ENCODE data around the gene CDH13. TPM values are rescaled to one million over a fixed set of nuclear protein-coding genes. Genes with fewer than 3 reads are reported as not detected.
A peak's percentile ranks its signal among the peaks of the same experiment; 100 is the strongest.

The CDH13 gene
- total and polyA plus RNA-seq, 2 donors (not counting 1 experiment from before 2014, with no cell fraction given), result 27.6 to 96.7 TPM

DNA sequence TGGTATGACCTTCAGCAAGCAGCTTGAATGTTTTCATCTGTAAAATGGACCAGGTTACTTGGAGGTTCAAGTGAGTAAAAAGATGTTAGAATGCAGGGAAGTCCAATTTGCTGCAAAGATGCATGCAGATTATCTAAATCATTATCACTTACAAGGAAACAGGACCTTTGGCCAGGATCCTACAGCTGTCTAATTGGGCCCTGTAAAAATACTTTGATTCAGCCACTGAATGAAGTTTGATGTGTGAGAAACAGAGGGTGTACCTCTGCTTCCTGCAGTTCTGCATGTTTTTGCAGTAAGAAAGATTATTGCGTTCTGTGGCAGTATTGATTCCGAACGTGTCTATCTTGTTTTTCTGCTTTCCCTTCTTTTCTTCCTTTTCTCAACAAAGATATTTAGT is 10.2 kb downstream of the CDH13 start:
- Histone ChIP-seq H3K9ac (ENCODE audit: insufficient read depth, low read length) (no peak overlapping the region), H3K4me3 (replicated peaks in 1 of 4; ENCODE audit: control extremely low read depth in 1 of 4, insufficient read depth in 1 of 4, low read depth in 3 of 4, low read length in 4 of 4) (no peak overlapping the region), H3K4me1 (ENCODE audit: control insufficient read depth, extremely low read depth, insufficient read depth, low read length) (peaks cover 23% of the 10 kb centered on the region), H3K36me3 (ENCODE audit: control insufficient read depth, insufficient read depth, low read length) (no peaks in the 10 kb centered on the region), H3K27me3 (ENCODE audit: control insufficient read depth, insufficient read depth, low read length) (no peaks in the 10 kb centered on the region), H3K9me3 (ENCODE audit: control insufficient read depth, insufficient read depth, low read depth, low read length) (no peaks in the 10 kb centered on the region), H3K27ac (ENCODE audit: insufficient read depth, low read length) (no peak overlapping the region), H4K20me1 (ENCODE audit: control insufficient read depth, extremely low read depth, insufficient read depth, low read length) (no peaks in the 10 kb centered on the region), H3K4me2 (ENCODE audit: extremely low read depth, insufficient read depth, low read length) (no peak overlapping the region), H3K79me2 (ENCODE audit: control insufficient read depth, insufficient read depth, low read length) (peaks cover 13% of the 10 kb centered on the region), H2AFZ (ENCODE audit: low read length) (no peak overlapping the region)
- DNase-seq (ENCODE audit: low read depth in 2 of 2), result no peak
- TF ChIP-seq CTCF (conservative IDR thresholded peaks at IDR 0.05 in 1 of 2, IDR thresholded peaks at IDR 0.05 in 1 of 2; ENCODE audit: low read depth in 1 of 2, low read length in 2 of 2) (no peak), EZH2 (IDR thresholded peaks at IDR 0.05; ENCODE audit: low read length, missing control alignments) (no peak)

GRCh38 chr16:82638095-82638798 is 11.5 kb downstream of the CDH13 start:
- Histone ChIP-seq H3K27ac (ENCODE audit: insufficient read depth, low read length) (peak overlapping the region; percentile 81), H3K4me3 (replicated peaks in 1 of 4; ENCODE audit: control extremely low read depth in 1 of 4, insufficient read depth in 1 of 4, low read depth in 3 of 4, low read length in 4 of 4) (no peak overlapping the region), H3K79me2 (ENCODE audit: control insufficient read depth, insufficient read depth, low read length) (peaks cover 7% of the 10 kb centered on the region), H3K27me3 (ENCODE audit: control insufficient read depth, insufficient read depth, low read length) (no peaks in the 10 kb centered on the region), H2AFZ (ENCODE audit: low read length) (peak overlapping the region; percentile 18), H3K4me2 (ENCODE audit: extremely low read depth, insufficient read depth, low read length) (peak overlapping the region; percentile 19), H3K9ac (ENCODE audit: insufficient read depth, low read length) (no peak overlapping the region), H3K4me1 (ENCODE audit: control insufficient read depth, extremely low read depth, insufficient read depth, low read length) (peaks cover 23% of the 10 kb centered on the region), H3K9me3 (ENCODE audit: control insufficient read depth, insufficient read depth, low read depth, low read length) (no peaks in the 10 kb centered on the region), H3K36me3 (ENCODE audit: control insufficient read depth, insufficient read depth, low read length) (no peaks in the 10 kb centered on the region), H4K20me1 (ENCODE audit: control insufficient read depth, extremely low read depth, insufficient read depth, low read length) (no peaks in the 10 kb centered on the region)
- TF ChIP-seq CTCF (conservative IDR thresholded peaks at IDR 0.05 in 1 of 2, IDR thresholded peaks at IDR 0.05 in 1 of 2; ENCODE audit: low read depth in 1 of 2, low read length in 2 of 2), result no peak
- no peak for TF ChIP-seq EZH2 (IDR thresholded peaks at IDR 0.05; ENCODE audit: low read length, missing control alignments)
- DNase-seq (ENCODE audit: low read depth in 2 of 2), result peak; percentile 83 to 89

- Histone ChIP-seq H3K27ac (ENCODE audit: insufficient read depth, low read length) (peak overlapping the region; percentile 81), H3K79me2 (ENCODE audit: control insufficient read depth, insufficient read depth, low read length) (peaks cover 4% of the 10 kb centered on the region)
- TF ChIP-seq CTCF (conservative IDR thresholded peaks at IDR 0.05 in 1 of 2, IDR thresholded peaks at IDR 0.05 in 1 of 2; ENCODE audit: low read depth in 1 of 2, low read length in 2 of 2), result no peak
- TF ChIP-seq EZH2 (IDR thresholded peaks at IDR 0.05; ENCODE audit: low read length, missing control alignments), result no peak
These were observed 12.5 kb downstream of the CDH13 start for GRCh38 chr16:82639263-82639662.

More at GRCh38 chr16:82639263-82639662, 12.5 kb downstream of the CDH13 start:
- Histone ChIP-seq H3K9me3 (ENCODE audit: control insufficient read depth, insufficient read depth, low read depth, low read length) (no peaks in the 10 kb centered on the region), H3K4me2 (ENCODE audit: extremely low read depth, insufficient read depth, low read length) (no peak overlapping the region), H3K9ac (ENCODE audit: insufficient read depth, low read length) (no peak overlapping the region), H3K4me1 (ENCODE audit: control insufficient read depth, extremely low read depth, insufficient read depth, low read length) (peaks cover 18% of the 10 kb centered on the region), H3K36me3 (ENCODE audit: control insufficient read depth, insufficient read depth, low read length) (no peaks in the 10 kb centered on the region), H2AFZ (ENCODE audit: low read length) (no peak overlapping the region), H3K27me3 (ENCODE audit: control insufficient read depth, insufficient read depth, low read length) (no peaks in the 10 kb centered on the region), H3K4me3 (replicated peaks in 1 of 4; ENCODE audit: control extremely low read depth in 1 of 4, insufficient read depth in 1 of 4, low read depth in 3 of 4, low read length in 4 of 4) (no peak overlapping the region), H4K20me1 (ENCODE audit: control insufficient read depth, extremely low read depth, insufficient read depth, low read length) (no peaks in the 10 kb centered on the region)
- DNase-seq (ENCODE audit: low read depth in 2 of 2), result no peak

All from fibroblast of lung (primary cell).